ENCODE results near the gene APBB1IP. TPM values are rescaled to one million over a fixed set of nuclear protein-coding genes. Genes with fewer than 3 reads are reported as not detected.

The APBB1IP gene
- total and polyA plus RNA-seq, 9 of the 15 experiments (the other 6 are each of a cell fraction or from before 2014, with no cell fraction given), result 0.03 to 0.11 (median 0.06) TPM; not detected in 4

GRCh38 chr10:26508016-26508415 is 69.9 kb downstream of the APBB1IP start (continued):
- TF ChIP-seq, protein P1, sequence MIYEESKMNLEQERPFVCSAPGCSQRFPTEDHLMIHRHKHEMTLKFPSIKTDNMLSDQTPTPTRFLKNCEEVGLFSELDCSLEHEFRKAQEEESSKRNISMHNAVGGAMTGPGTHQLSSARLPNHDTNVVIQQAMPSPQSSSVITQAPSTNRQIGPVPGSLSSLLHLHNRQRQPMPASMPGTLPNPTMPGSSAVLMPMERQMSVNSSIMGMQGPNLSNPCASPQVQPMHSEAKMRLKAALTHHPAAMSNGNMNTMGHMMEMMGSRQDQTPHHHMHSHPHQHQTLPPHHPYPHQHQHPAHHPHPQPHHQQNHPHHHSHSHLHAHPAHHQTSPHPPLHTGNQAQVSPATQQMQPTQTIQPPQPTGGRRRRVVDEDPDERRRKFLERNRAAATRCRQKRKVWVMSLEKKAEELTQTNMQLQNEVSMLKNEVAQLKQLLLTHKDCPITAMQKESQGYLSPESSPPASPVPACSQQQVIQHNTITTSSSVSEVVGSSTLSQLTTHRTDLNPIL (CRISPR knock-in tag; IDR thresholded peaks at IDR 0.05), result no peak

GRCh38 chr10:26509307-26509706 is 71.2 kb downstream of the APBB1IP start:
- FAIRE-seq, result no peak
- TF ChIP-seq EZH2 (IDR thresholded peaks at IDR 0.05; ENCODE audit: borderline replicate concordance, low read depth, low read length) (no peak), ZNF512 (tag; IDR thresholded peaks at IDR 0.05) (no peak), FOXP1 (CRISPR knock-in tag; IDR thresholded peaks at IDR 0.05) (no peak), NR2C1 (IDR thresholded peaks at IDR 0.05) (no peak), NR2C1 (tag; IDR thresholded peaks at IDR 0.05) (no peak), TFAM (CRISPR knock-in tag; conservative IDR thresholded peaks at IDR 0.05) (no peak), ZNF551 (CRISPR knock-in tag; IDR thresholded peaks at IDR 0.05) (no peak), HDGF (IDR thresholded peaks at IDR 0.05) (no peak), ZNF592 (IDR thresholded peaks at IDR 0.05) (no peak), ZFX (CRISPR knock-in tag; IDR thresholded peaks at IDR 0.05) (no peak)
- TF ChIP-seq, protein P2, sequence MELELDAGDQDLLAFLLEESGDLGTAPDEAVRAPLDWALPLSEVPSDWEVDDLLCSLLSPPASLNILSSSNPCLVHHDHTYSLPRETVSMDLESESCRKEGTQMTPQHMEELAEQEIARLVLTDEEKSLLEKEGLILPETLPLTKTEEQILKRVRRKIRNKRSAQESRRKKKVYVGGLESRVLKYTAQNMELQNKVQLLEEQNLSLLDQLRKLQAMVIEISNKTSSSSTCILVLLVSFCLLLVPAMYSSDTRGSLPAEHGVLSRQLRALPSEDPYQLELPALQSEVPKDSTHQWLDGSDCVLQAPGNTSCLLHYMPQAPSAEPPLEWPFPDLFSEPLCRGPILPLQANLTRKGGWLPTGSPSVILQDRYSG (tag; conservative IDR thresholded peaks at IDR 0.05; ENCODE audit: low read depth), result no peak

More at GRCh38 chr10:26509307-26509706, 71.2 kb downstream of the APBB1IP start:
- DNase-seq (ENCODE audit: extremely low read depth in 1 of 4, low spot score in 3 of 4), result no peak
- no TSS peak for BruUV-seq (replicated peaks)
- no peak overlapping the region for H3K4me3 ChIP-seq
- no peaks in the 10 kb centered on the region for H3K79me2 ChIP-seq (ENCODE audit: control insufficient read depth, insufficient read depth, low read length)
- H4K20me1 ChIP-seq (replicated peaks; ENCODE audit: control insufficient read depth, insufficient read depth, low read length), result no peaks in the 10 kb centered on the region
- no peak overlapping the region for H3K9ac ChIP-seq (ENCODE audit: insufficient read depth in 1 of 2, low read depth in 2 of 2, low read length in 2 of 2)
- no peaks in the 10 kb centered on the region for H3K4me1 ChIP-seq (replicated peaks in 1 of 2; ENCODE audit: control insufficient read depth in 2 of 2, insufficient read depth in 2 of 2, low read length in 2 of 2)
- H3K27me3 ChIP-seq (ENCODE audit: control insufficient read depth in 2 of 2, insufficient read depth in 2 of 2, low read length in 2 of 2), result no peaks in the 10 kb centered on the region
- no peaks in the 10 kb centered on the region for H3K9me1 ChIP-seq (ENCODE audit: control insufficient read depth, insufficient read depth, low read length)
- 0% methylated on average over 1 of the region's 1 CpG for WGBS (ENCODE audit: insufficient coverage, low coverage, missing lambda C conversion rate)
- ChIA-PET POLR2A (interaction anchor here (0.6 kb wide), 1 partner anchor 1704 kb away, joined by 3 read pairs; no protein-coding TSS in a partner anchor), CTCF (ENCODE audit: low intra/inter-chr PET ratio) (no interaction called here)
- ATAC-seq, result no peak
- intact Hi-C loops (cut with micrococcal nuclease), result no loop called here
- H3K27ac ChIP-seq (ENCODE audit: extremely low read depth, low read depth, low read length), result no peak overlapping the region
- in situ Hi-C loops (cut with MboI), result no loop called here
- no peak overlapping the region for H2AFZ ChIP-seq (ENCODE audit: low read depth, low read length)
- no peak overlapping the region for H3K4me2 ChIP-seq (ENCODE audit: insufficient read depth, low read length)
- no peaks in the 10 kb centered on the region for H3K9me3 ChIP-seq (replicated peaks; ENCODE audit: control insufficient read depth, insufficient read depth, low read depth, low read length)
- no peaks in the 10 kb centered on the region for H3K36me3 ChIP-seq (ENCODE audit: control insufficient read depth, insufficient read depth, low read length)

All from K562 (cell line).